SK-N-SH treated with all-trans-retinoic acid at 6 μM for 48 hours (cell line): ENCODE results near the gene PRR15L.

Experiments used
- ATAC-seq: fragments of 200-7000 bp; cut with Tn5 transposase; 3 replicates; pipeline ENCODE4 v1.9.1; 2020; ENCODE audit warnings: mild to moderate bottlenecking, moderate library complexity
- ARNTL ChIP-seq: fragments of 450-650 bp; formaldehyde crosslinking; IDR thresholded peaks from 2 replicates; pipeline ENCODE4 v1.5.0; 2020; ENCODE audit warnings: low read depth, mild to moderate bottlenecking, moderate library complexity, borderline replicate concordance
- BACH2 ChIP-seq: fragments of 250-450 bp; sonication (Bioruptor Pico); IDR thresholded peaks from 2 replicates; pipeline ENCODE4 v1.9.0; 2021; ENCODE audit warnings: mild to moderate bottlenecking, borderline replicate concordance
- CREB5 ChIP-seq: fragments of 250-450 bp; sonication (Bioruptor Pico); IDR thresholded peaks from 2 replicates; pipeline ENCODE4 v1.5.1; 2020; ENCODE audit warnings: low read depth, mild to moderate bottlenecking, moderate library complexity
- CSDC2 ChIP-seq: fragments of 250-450 bp; sonication (Bioruptor Pico); IDR thresholded peaks from 2 replicates; pipeline ENCODE4 v1.5.0; 2020; ENCODE audit warnings: mild to moderate bottlenecking, moderate library complexity
- CSRNP3 ChIP-seq: fragments of 250-450 bp; sonication (Bioruptor Pico); IDR thresholded peaks from 2 replicates; pipeline ENCODE4 v1.5.1; 2021; ENCODE audit warnings: mild to moderate bottlenecking, moderate library complexity
- ESRRG ChIP-seq: fragments of 250-450 bp; sonication (Bioruptor Pico); IDR thresholded peaks from 2 replicates; pipeline ENCODE4 v1.6.1; 2021; ENCODE audit warnings: mild to moderate bottlenecking
- ISL1 ChIP-seq: fragments of 250-450 bp; sonication (Bioruptor Pico); IDR thresholded peaks from 2 replicates; pipeline ENCODE4 v2.1.2; 2022; ENCODE audit warnings: mild to moderate bottlenecking, moderate library complexity
- OSR1 ChIP-seq: fragments of 250-450 bp; sonication (Bioruptor Pico); IDR thresholded peaks from 2 replicates; pipeline ENCODE4 v1.8.0; 2022; ENCODE audit warnings: moderate library complexity, mild to moderate bottlenecking, inconsistent platforms
- PATZ1 ChIP-seq: fragments of 250-450 bp; sonication (Bioruptor Pico); IDR thresholded peaks from 2 replicates; pipeline ENCODE4 v1.8.0; 2020; ENCODE audit warnings: mild to moderate bottlenecking, moderate library complexity, borderline replicate concordance
- POU6F1 ChIP-seq: fragments of 250-450 bp; sonication (Bioruptor Pico); IDR thresholded peaks from 2 replicates; pipeline ENCODE4 v1.8.0; 2021; ENCODE audit warnings: low read depth, mild to moderate bottlenecking, moderate library complexity, borderline replicate concordance
- PPARA ChIP-seq: fragments of 250-450 bp; sonication (Bioruptor Pico); IDR thresholded peaks from 2 replicates; pipeline ENCODE4 v1.5.0; 2020; ENCODE audit warnings: mild to moderate bottlenecking, borderline replicate concordance
- RARB ChIP-seq: fragments of 250-450 bp; sonication (Bioruptor Pico); IDR thresholded peaks from 2 replicates; pipeline ENCODE4 v1.8.0; 2021; ENCODE audit warnings: mild to moderate bottlenecking, moderate library complexity
- SNAI2 ChIP-seq: fragments of 250-450 bp; sonication (Bioruptor Pico); IDR thresholded peaks from 2 replicates; pipeline ENCODE4 v1.5.0; 2020; ENCODE audit warnings: mild to moderate bottlenecking, moderate library complexity
- TCF4 ChIP-seq: fragments of 250-450 bp; sonication (Bioruptor Pico); IDR thresholded peaks from 2 replicates; pipeline ENCODE4 v1.8.0; 2021; ENCODE audit warnings: mild to moderate bottlenecking, moderate library complexity, borderline replicate concordance
- TOX ChIP-seq: fragments of 250-450 bp; sonication (Bioruptor Pico); IDR thresholded peaks from 2 replicates; pipeline ENCODE4 v1.8.0; 2021; ENCODE audit warnings: mild to moderate bottlenecking, moderate library complexity, borderline replicate concordance
- TSHZ2 ChIP-seq: fragments of 250-450 bp; sonication (Bioruptor Pico); IDR thresholded peaks from 2 replicates; pipeline ENCODE4 v1.5.0; 2020; ENCODE audit warnings: mild to moderate bottlenecking, moderate library complexity
- ZC3H10 ChIP-seq: fragments of 250-450 bp; sonication (Bioruptor Pico); IDR thresholded peaks from 2 replicates; pipeline ENCODE4 v1.5.1; 2021; ENCODE audit warnings: mild to moderate bottlenecking, moderate library complexity
- ZFP3 ChIP-seq: fragments of 250-450 bp; sonication (Bioruptor Pico); IDR thresholded peaks from 2 replicates; pipeline ENCODE4 v1.5.0; 2020; ENCODE audit warnings: mild to moderate bottlenecking, moderate library complexity
- ZFP30 ChIP-seq: fragments of 450-650 bp; formaldehyde crosslinking; IDR thresholded peaks from 2 replicates; pipeline ENCODE4 v1.5.0; 2022; ENCODE audit warnings: mild to moderate bottlenecking, moderate library complexity
- ZNF565 ChIP-seq: fragments of 450-650 bp; formaldehyde crosslinking; conservative IDR thresholded peaks from 2 replicates; pipeline ENCODE4 v1.5.0; 2020; ENCODE audit warnings: low read depth, mild to moderate bottlenecking, moderate library complexity
- ZNF70 ChIP-seq: fragments of 450-650 bp; formaldehyde crosslinking; IDR thresholded peaks from 2 replicates; pipeline ENCODE4 v1.5.0; 2020; ENCODE audit warnings: mild to moderate bottlenecking, moderate library complexity
- ZNF8 ChIP-seq: fragments of 450-650 bp; formaldehyde crosslinking; IDR thresholded peaks from 2 replicates; pipeline ENCODE4 v1.5.0; 2020; ENCODE audit warnings: mild to moderate bottlenecking, moderate library complexity

Gene PRR15L

GRCh38 chr17:47994724-47995123, 37.0 kb upstream of the PRR15L start:
- no peak for ATAC-seq
- TF ChIP-seq SNAI2 (CRISPR knock-in tag) = no peak
- no peak for TF ChIP-seq PPARA (CRISPR knock-in tag)
- TF ChIP-seq ZNF565 (CRISPR knock-in tag) = no peak
- no peak for TF ChIP-seq TCF4 (CRISPR knock-in tag)
- TF ChIP-seq OSR1 = no peak
- TF ChIP-seq ZC3H10 (CRISPR knock-in tag) = no peak
- no peak for TF ChIP-seq POU6F1
- TF ChIP-seq BACH2 (CRISPR knock-in tag) = no peak
- TF ChIP-seq ESRRG (CRISPR knock-in tag) = no peak
- TF ChIP-seq TOX (CRISPR knock-in tag) = no peak
- TF ChIP-seq PATZ1 = no peak
- no peak for TF ChIP-seq ISL1 (CRISPR knock-in tag)
- TF ChIP-seq CSDC2 (CRISPR knock-in tag) = no peak
- no peak for TF ChIP-seq ZNF70

- no peak for ATAC-seq
- no peak for TF ChIP-seq ZFP3 (CRISPR knock-in tag)
- no peak for TF ChIP-seq TCF4 (CRISPR knock-in tag)
- no peak for TF ChIP-seq ISL1 (CRISPR knock-in tag)
- TF ChIP-seq CSDC2 (CRISPR knock-in tag) = no peak
- TF ChIP-seq BACH2 (CRISPR knock-in tag) = no peak
- TF ChIP-seq TSHZ2 (CRISPR knock-in tag) = no peak
- no peak for TF ChIP-seq SNAI2 (CRISPR knock-in tag)
- TF ChIP-seq ARNTL (CRISPR knock-in tag) = no peak
- TF ChIP-seq OSR1 = no peak
- TF ChIP-seq ZNF8 = no peak
- TF ChIP-seq ZFP30 (CRISPR knock-in tag) = no peak
- TF ChIP-seq TOX (CRISPR knock-in tag) = no peak
- TF ChIP-seq POU6F1 = no peak
- TF ChIP-seq PPARA (CRISPR knock-in tag) = no peak
- no peak for TF ChIP-seq CSRNP3
- TF ChIP-seq ZNF565 (CRISPR knock-in tag) = no peak
- no peak for TF ChIP-seq RARB (CRISPR knock-in tag)
- TF ChIP-seq CREB5 (CRISPR knock-in tag) = no peak
- TF ChIP-seq ZC3H10 (CRISPR knock-in tag) = no peak
Observed at GRCh38 chr17:47993964-47994363, 36.3 kb upstream of the PRR15L start.
